ENCODE measurements around the gene OCLN.

GRCh38 chr5:69449511-69449910 lies 43.1 kb upstream of the OCLN start:
- TF ChIP-seq EZH2 (IDR thresholded peaks at IDR 0.05; ENCODE audit: low read depth, unreplicated experiment), result no peak
- TF ChIP-seq CTCF (conservative IDR thresholded peaks at IDR 0.05; ENCODE audit: low read depth in 2 of 2), result no peak
- TF ChIP-seq ETS1 (IDR thresholded peaks at IDR 0.05), result no peak
- TF ChIP-seq STAT1 (IDR thresholded peaks at IDR 0.05; ENCODE audit: unreplicated experiment), result no peak
- TF ChIP-seq CREB1 (CRISPR knock-in tag; IDR thresholded peaks at IDR 0.05; ENCODE audit: low read depth), result no peak
- no peak for TF ChIP-seq EZH2phosphoT487 (IDR thresholded peaks at IDR 0.05; ENCODE audit: unreplicated experiment)
- TF ChIP-seq REST (IDR thresholded peaks at IDR 0.05; ENCODE audit: unreplicated experiment), result no peak
- no peak for TF ChIP-seq POLR2AphosphoS5 (IDR thresholded peaks at IDR 0.05; ENCODE audit: low read depth)
- TF ChIP-seq JUNB (IDR thresholded peaks at IDR 0.05; ENCODE audit: unreplicated experiment), result no peak
- TF ChIP-seq ZNF114 (CRISPR knock-in tag; IDR thresholded peaks at IDR 0.05), result no peak

Measured in GM23338 (cell line).